HG03354 (cell line): ENCODE measurements around the gene PRRG2.
"Not testable (repeated sequence)": the region's sequence is repeated elsewhere in the genome, so short reads cannot be mapped to it uniquely, and the experiment has no call there.

Experiments
- ATAC-seq: cut with Tn5 transposase; IDR thresholded peaks from one replicate; pipeline ENCODE4 v1.9.1; 2021; ENCODE audit warnings: mild to moderate bottlenecking; ENCODE audit not compliant: unreplicated experiment, poor library complexity, severe bottlenecking

Gene PRRG2

DNA sequence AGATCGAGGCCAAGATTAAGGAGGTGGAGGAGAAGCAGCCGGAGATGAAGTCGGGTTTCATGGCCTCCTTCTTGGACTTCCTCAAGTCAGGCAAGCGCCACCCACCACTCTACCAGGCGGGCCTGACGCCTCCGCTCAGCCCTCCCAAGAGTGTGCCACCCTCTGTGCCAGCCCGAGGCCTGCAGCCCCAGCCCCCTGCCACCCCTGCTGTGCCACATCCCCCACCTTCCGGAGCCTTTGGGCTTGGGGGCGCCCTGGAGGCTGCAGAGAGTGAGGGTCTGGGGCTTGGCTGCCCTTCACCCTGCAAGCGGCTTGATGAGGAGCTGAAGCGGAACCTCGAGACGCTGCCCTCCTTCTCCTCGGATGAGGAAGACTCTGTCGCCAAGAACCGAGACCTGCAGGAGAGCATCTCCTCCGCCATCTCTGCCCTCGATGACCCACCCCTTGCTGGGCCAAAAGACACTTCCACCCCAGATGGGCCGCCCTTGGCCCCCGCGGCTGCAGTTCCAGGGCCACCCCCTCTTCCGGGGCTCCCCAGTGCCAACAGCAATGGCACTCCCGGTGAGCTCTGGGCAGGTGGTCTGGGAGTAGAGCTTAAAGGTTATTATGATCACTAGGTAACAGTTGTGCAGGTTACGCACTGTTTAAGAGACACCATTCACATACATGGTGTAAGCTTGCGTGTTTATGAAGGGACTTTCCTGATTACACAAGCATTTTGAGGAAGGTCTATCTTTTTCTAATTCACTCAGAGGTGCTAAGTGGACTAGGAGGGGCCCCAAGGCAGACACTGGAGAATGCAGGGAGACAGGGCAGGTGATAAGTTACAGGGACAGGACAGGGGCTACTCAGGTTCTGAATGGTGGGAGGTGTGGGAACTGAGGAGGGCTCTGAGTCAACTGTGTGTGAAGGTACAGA, 18.5 kb downstream of the PRRG2 start:
- ATAC-seq = no peak

GRCh38 chr19:49601482-49602038, 20.4 kb downstream of the PRRG2 start:
- no peak for ATAC-seq

DNA sequence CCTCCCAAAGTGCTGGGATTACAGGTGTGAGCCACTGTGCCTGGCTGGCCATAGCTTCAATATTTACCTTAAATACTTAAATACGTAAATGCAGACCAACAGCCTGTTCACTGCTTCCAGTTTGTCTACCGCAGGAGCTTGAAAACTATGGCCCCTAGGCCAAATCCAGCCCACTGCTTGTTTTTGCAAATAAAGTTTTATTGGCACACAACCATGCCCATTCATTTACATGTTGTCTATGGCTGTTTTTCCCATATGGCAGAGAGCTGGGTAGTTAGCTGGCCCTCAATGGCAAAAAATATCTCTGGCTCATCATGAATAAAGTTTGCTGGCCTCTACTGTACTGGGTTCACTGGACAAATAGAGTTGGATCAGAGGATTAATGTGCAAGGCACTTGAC, 21.7 kb downstream of the PRRG2 start:
- no peak for ATAC-seq

GRCh38 chr19:49605605-49606004, 24.5 kb downstream of the PRRG2 start:
- ATAC-seq = no peak

- no peak for ATAC-seq
Observed at GRCh38 chr19:49609499-49610092, 28.5 kb downstream of the PRRG2 start.

- ATAC-seq = no peak
Observed at GRCh38 chr19:49613374-49613773, 32.3 kb downstream of the PRRG2 start.

GRCh38 chr19:49614096-49614833, 33.1 kb downstream of the PRRG2 start:
- ATAC-seq = no peak

GRCh38 chr19:49615861-49616260, 34.7 kb downstream of the PRRG2 start:
- ATAC-seq = no peak

DNA sequence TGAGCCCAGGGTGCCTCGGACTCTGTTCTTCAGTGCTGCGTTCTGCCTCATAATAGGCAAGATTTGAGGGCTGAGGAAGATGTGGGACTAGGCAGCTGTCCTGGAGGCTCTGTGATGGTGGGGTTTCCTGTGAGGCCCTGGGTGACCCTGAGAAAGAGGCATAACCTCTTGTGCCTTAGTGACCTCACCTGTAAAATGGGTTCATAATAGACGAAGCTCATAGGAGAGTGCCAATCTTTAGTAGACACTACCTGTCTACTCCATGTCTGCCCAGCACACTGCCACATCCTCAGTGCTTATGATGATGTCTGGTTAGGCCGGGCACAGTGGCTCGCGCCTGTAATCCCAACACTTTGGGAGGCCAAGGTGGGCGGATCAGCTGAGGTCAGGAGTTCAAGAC, 35.4 kb downstream of the PRRG2 start:
- no peak for ATAC-seq

GRCh38 chr19:49616945-49617344, 35.8 kb downstream of the PRRG2 start:
- ATAC-seq = no peak

DNA sequence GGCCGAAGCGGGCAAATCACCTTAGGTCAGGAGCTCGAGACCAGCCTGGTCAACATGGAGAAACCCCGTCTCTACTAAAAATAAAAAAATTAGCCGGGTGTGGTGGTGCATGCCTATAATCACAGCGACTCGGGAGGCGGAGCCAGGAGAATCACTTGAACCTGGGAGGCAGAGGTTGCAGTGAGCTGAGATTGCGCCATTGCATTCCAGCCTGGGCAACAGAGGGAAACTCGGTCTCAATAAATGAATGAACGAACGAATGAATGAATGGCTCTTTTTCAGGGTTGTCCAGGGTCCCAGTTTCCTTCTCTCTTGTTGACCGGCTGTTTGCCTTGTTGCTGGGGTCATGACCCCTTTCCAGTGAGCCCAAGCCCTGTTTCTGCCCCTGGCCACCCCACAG, 36.7 kb downstream of the PRRG2 start:
- ATAC-seq = not testable (repeated sequence)

- ATAC-seq = no peak
Observed at GRCh38 chr19:49624967-49625910, 44.1 kb downstream of the PRRG2 start.

DNA sequence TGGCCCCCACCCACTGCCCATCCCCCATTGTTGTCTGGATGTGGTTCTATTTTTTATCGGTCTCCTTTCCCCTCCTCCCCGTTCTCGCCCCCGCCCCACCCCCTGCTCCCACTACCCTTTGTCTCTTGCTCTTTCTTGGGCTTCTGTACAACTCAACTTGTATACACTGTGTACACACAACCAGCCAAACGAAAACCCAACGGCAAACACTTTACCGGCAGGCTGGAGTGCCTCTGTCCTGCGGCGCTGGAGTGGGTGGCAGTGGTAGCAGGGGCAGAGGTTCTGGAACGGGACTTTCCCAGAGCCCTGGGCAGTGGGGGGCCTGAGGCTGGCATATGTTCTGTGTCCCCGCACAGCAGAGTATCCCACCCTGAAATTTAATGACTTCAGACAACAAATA, 45.1 kb downstream of the PRRG2 start:
- no peak for ATAC-seq

- no peak for ATAC-seq
Observed at GRCh38 chr19:49629659-49630058, 48.5 kb downstream of the PRRG2 start.

DNA sequence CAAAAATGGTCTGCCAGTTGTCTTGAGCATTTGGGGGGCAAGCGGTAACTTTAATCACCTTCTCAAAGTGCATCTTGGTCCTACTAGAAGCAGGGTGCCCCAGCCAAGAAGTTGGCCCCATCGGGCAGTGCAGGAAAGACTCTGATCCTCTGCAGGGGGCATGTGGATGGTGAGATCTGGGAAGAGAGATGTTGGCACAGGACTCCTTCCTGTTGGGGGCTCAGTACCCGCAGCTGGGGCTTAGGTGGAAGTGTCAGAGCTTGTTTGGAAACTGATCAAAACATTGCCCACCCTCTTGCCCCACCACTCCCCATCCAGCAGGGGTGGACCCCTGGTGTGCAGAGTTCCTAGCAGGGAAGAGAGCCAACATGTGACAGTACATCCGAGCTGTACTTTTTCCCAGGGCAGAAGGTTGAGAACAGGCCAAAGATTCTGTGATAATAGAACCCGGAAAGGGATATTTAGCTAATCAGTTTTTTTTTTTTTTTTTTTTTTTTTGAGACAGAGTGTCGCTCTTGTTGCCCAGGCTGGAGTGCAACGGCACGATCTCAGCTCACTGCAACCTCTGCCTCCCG, 50.0 kb downstream of the PRRG2 start:
- ATAC-seq = no peak

- ATAC-seq = no peak
Observed at GRCh38 chr19:49631610-49632192, 50.6 kb downstream of the PRRG2 start.

- ATAC-seq = no peak
Observed at GRCh38 chr19:49632576-49632975, 51.5 kb downstream of the PRRG2 start.

DNA sequence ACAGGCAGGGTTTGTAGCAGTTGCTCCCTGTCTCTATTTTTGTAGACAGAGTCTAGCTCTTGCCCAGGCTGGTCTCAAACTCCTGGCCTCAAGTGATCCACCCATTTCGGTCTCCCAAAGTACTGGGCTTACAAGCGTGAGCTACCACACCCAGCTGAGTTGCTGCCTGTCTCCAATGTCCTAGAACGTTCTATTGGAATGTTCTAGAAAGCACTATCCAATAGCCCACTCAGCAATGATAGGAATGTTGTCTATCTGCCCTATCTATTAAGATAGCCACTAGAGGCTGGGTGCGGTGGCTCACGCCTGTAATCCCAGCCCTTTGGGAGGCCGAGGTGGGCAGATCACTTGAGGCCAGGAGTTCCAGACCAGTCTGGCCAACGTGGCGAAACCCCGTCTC, 52.2 kb downstream of the PRRG2 start:
- not testable (repeated sequence) for ATAC-seq
